ENCODE results near the gene LAMP5. TPM values are rescaled to one million over a fixed set of nuclear protein-coding genes. Genes with fewer than 3 reads are reported as not detected.

The LAMP5 gene
- polyA plus RNA-seq, 1 donor from 2014 or later = 0.43 TPM

DNA sequence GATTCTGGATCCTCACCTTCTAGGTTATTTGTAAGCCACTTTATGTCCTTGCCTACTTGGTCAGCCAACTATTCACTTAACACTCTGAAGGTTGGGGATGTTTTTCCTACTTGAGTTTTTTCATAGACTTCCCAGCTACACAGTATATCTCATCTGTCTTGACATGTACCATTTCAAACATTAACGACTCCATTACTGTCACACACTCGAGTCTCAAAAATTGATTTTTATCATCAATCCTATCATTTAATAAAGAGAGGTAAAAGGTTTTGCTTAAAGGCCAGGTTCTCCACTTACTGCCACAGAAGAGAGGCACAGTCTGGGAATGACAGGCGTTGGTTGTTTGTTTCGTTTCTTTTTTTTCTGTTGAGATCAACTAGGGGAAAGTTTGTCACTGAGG is 38.2 kb upstream of the LAMP5 start:
- no peak overlapping the region for H3K4me2 ChIP-seq (ENCODE audit: low read length)
- no peaks in the 10 kb centered on the region for H4K20me1 ChIP-seq (ENCODE audit: insufficient read depth)
- H3K4me3 ChIP-seq (ENCODE audit: low read length) = no peak overlapping the region
- peak overlapping the region; percentile 4 for H3K27ac ChIP-seq (ENCODE audit: low read length)
- no peaks in the 10 kb centered on the region for H3K36me3 ChIP-seq (ENCODE audit: insufficient read depth, low read length)
- no peak overlapping the region for H3K9ac ChIP-seq (ENCODE audit: low read length)
- H3F3A ChIP-seq (ENCODE audit: insufficient read depth, low read length, poor library complexity, severe bottlenecking) = no peaks in the 10 kb centered on the region
- TF ChIP-seq MXI1 (conservative IDR thresholded peaks at IDR 0.05; ENCODE audit: poor library complexity, severe bottlenecking) (no peak), RAD21 (conservative IDR thresholded peaks at IDR 0.05) (no peak), POLR2AphosphoS5 (IDR thresholded peaks at IDR 0.05) (peak; percentile 65), EP300 (conservative IDR thresholded peaks at IDR 0.05; ENCODE audit: poor library complexity, severe bottlenecking) (peak; percentile 65)
- TF ChIP-seq, protein P1, sequence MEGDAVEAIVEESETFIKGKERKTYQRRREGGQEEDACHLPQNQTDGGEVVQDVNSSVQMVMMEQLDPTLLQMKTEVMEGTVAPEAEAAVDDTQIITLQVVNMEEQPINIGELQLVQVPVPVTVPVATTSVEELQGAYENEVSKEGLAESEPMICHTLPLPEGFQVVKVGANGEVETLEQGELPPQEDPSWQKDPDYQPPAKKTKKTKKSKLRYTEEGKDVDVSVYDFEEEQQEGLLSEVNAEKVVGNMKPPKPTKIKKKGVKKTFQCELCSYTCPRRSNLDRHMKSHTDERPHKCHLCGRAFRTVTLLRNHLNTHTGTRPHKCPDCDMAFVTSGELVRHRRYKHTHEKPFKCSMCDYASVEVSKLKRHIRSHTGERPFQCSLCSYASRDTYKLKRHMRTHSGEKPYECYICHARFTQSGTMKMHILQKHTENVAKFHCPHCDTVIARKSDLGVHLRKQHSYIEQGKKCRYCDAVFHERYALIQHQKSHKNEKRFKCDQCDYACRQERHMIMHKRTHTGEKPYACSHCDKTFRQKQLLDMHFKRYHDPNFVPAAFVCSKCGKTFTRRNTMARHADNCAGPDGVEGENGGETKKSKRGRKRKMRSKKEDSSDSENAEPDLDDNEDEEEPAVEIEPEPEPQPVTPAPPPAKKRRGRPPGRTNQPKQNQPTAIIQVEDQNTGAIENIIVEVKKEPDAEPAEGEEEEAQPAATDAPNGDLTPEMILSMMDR (IDR thresholded peaks at IDR 0.05; ENCODE audit: poor library complexity, severe bottlenecking) = no peak
- TF ChIP-seq, protein P2, sequence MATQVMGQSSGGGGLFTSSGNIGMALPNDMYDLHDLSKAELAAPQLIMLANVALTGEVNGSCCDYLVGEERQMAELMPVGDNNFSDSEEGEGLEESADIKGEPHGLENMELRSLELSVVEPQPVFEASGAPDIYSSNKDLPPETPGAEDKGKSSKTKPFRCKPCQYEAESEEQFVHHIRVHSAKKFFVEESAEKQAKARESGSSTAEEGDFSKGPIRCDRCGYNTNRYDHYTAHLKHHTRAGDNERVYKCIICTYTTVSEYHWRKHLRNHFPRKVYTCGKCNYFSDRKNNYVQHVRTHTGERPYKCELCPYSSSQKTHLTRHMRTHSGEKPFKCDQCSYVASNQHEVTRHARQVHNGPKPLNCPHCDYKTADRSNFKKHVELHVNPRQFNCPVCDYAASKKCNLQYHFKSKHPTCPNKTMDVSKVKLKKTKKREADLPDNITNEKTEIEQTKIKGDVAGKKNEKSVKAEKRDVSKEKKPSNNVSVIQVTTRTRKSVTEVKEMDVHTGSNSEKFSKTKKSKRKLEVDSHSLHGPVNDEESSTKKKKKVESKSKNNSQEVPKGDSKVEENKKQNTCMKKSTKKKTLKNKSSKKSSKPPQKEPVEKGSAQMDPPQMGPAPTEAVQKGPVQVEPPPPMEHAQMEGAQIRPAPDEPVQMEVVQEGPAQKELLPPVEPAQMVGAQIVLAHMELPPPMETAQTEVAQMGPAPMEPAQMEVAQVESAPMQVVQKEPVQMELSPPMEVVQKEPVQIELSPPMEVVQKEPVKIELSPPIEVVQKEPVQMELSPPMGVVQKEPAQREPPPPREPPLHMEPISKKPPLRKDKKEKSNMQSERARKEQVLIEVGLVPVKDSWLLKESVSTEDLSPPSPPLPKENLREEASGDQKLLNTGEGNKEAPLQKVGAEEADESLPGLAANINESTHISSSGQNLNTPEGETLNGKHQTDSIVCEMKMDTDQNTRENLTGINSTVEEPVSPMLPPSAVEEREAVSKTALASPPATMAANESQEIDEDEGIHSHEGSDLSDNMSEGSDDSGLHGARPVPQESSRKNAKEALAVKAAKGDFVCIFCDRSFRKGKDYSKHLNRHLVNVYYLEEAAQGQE (IDR thresholded peaks at IDR 0.05; ENCODE audit: borderline replicate concordance) = peak; percentile 36
- no peaks in the 10 kb centered on the region for H3K27me3 ChIP-seq (ENCODE audit: insufficient read depth, low read depth, low read length)
- H3K79me2 ChIP-seq (replicated peaks; ENCODE audit: insufficient read depth, low read length) = no peaks in the 10 kb centered on the region
- H3K9me3 ChIP-seq (ENCODE audit: low read length) = no peaks in the 10 kb centered on the region
- H3K9me2 ChIP-seq (ENCODE audit: insufficient read depth, low read length) = no peaks in the 10 kb centered on the region
- no peak overlapping the region for H2AFZ ChIP-seq (ENCODE audit: low read depth, low read length)

DNA sequence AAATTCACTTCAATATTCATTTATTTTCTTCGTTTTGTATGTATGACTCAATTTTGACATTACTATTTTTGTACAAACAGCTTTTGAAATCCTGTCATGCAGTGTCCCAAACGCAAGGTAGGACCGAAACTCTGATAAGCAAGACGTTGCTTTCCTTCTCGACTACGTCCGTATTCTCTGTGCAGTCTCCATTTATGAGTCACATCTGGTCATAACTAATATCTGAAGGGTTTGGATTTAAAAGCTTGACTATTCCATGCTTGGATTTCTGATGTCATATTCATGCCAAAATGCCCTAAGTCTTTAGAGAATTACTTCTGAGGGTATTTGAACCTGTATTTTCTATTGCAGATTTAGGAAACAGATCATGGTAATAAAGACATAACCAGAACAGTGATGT is 37.8 kb upstream of the LAMP5 start:
- Histone ChIP-seq H3F3A (ENCODE audit: insufficient read depth, low read length, poor library complexity, severe bottlenecking) (no peaks in the 10 kb centered on the region), H3K9me2 (ENCODE audit: insufficient read depth, low read length) (no peaks in the 10 kb centered on the region), H3K36me3 (ENCODE audit: insufficient read depth, low read length) (no peaks in the 10 kb centered on the region), H3K9me3 (ENCODE audit: low read length) (no peaks in the 10 kb centered on the region), H3K27me3 (ENCODE audit: insufficient read depth, low read depth, low read length) (no peaks in the 10 kb centered on the region), H4K20me1 (ENCODE audit: insufficient read depth) (no peaks in the 10 kb centered on the region), H3K79me2 (replicated peaks; ENCODE audit: insufficient read depth, low read length) (no peaks in the 10 kb centered on the region), H2AFZ (ENCODE audit: low read depth, low read length) (no peak overlapping the region), H3K4me3 (ENCODE audit: low read length) (no peak overlapping the region), H3K27ac (ENCODE audit: low read length) (peak overlapping the region; percentile 4), H3K4me2 (ENCODE audit: low read length) (no peak overlapping the region), H3K9ac (ENCODE audit: low read length) (no peak overlapping the region)
- TF ChIP-seq, protein P2 (IDR thresholded peaks at IDR 0.05; ENCODE audit: borderline replicate concordance) = peak; percentile 6
- TF ChIP-seq EZH2 (IDR thresholded peaks at IDR 0.05; ENCODE audit: borderline replicate concordance, insufficient read depth, low read length, poor library complexity, severe bottlenecking) (no peak), SMC3 (conservative IDR thresholded peaks at IDR 0.05; ENCODE audit: poor library complexity) (no peak)
